ENCODE data around the gene UGT1A9.

DNA sequence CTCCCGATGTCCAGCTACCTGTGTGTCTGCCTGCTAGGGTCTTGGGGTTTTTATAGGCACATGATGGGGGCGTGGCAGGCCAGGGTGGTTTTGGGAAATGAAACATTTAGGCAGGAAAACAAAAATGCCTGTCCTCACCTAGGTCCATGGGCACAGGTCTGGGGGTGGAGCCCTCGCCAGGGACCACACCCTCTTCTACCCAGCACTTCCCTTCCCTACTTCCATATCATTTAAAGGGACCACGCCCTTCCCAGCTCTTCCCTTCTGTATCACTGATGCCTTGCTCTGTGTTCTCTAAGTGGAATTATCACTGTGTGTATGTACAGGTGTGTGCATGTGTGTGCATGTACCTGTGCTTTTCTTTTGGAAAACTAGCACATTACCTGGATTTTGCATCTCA lies 94.7 kb downstream of the UGT1A9 start:
- no peak for TF ChIP-seq ZNF83 (CRISPR knock-in tag; IDR thresholded peaks at IDR 0.05; ENCODE audit: borderline replicate concordance)
- TF ChIP-seq, protein P1, sequence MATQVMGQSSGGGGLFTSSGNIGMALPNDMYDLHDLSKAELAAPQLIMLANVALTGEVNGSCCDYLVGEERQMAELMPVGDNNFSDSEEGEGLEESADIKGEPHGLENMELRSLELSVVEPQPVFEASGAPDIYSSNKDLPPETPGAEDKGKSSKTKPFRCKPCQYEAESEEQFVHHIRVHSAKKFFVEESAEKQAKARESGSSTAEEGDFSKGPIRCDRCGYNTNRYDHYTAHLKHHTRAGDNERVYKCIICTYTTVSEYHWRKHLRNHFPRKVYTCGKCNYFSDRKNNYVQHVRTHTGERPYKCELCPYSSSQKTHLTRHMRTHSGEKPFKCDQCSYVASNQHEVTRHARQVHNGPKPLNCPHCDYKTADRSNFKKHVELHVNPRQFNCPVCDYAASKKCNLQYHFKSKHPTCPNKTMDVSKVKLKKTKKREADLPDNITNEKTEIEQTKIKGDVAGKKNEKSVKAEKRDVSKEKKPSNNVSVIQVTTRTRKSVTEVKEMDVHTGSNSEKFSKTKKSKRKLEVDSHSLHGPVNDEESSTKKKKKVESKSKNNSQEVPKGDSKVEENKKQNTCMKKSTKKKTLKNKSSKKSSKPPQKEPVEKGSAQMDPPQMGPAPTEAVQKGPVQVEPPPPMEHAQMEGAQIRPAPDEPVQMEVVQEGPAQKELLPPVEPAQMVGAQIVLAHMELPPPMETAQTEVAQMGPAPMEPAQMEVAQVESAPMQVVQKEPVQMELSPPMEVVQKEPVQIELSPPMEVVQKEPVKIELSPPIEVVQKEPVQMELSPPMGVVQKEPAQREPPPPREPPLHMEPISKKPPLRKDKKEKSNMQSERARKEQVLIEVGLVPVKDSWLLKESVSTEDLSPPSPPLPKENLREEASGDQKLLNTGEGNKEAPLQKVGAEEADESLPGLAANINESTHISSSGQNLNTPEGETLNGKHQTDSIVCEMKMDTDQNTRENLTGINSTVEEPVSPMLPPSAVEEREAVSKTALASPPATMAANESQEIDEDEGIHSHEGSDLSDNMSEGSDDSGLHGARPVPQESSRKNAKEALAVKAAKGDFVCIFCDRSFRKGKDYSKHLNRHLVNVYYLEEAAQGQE (IDR thresholded peaks at IDR 0.05; ENCODE audit: borderline replicate concordance in 1 of 2, low read depth in 1 of 2, low read length in 2 of 2) = no peak
- no peak for TF ChIP-seq BRD4 (CRISPR knock-in tag; IDR thresholded peaks at IDR 0.05)
- TF ChIP-seq, protein P2, sequence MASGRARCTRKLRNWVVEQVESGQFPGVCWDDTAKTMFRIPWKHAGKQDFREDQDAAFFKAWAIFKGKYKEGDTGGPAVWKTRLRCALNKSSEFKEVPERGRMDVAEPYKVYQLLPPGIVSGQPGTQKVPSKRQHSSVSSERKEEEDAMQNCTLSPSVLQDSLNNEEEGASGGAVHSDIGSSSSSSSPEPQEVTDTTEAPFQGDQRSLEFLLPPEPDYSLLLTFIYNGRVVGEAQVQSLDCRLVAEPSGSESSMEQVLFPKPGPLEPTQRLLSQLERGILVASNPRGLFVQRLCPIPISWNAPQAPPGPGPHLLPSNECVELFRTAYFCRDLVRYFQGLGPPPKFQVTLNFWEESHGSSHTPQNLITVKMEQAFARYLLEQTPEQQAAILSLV (CRISPR knock-in tag; IDR thresholded peaks at IDR 0.05; ENCODE audit: borderline replicate concordance) = no peak
- no peak for TF ChIP-seq ADNP (CRISPR knock-in tag; IDR thresholded peaks at IDR 0.05)
- no peak for TF ChIP-seq POLR2AphosphoS5 (IDR thresholded peaks at IDR 0.05; ENCODE audit: low read depth, low read length)
